Activated CD8-positive, alpha-beta T cell treated with anti-CD3 and anti-CD28 coated beads, Interleukin-2, amount 10 ng/mL, durations not matched to agents 7 days and 5 days (primary cell): ENCODE results near the gene LRRC23. TPM values are rescaled to one million over a fixed set of nuclear protein-coding genes. Genes with fewer than 3 reads are reported as not detected.
"Not testable (repeated sequence)": the region's sequence is repeated elsewhere in the genome, so short reads cannot be mapped to it uniquely, and the experiment has no call there.

Experiments
- ATAC-seq: fragments of 150-1000 bp; cut with Tn5 transposase; one replicate; pipeline ENCODE4 v1.10.0; 2021; ENCODE audit warnings: moderate library complexity
- CTCF ChIA-PET: fragments of 350-600 bp; sonication (Branson Sonifier 250); formaldehyde crosslinking; loops from one replicate; lab custom pipeline; 2021; ENCODE audit warnings: antibody characterized with exemption; lab: Charles Lee
- POLR2A ChIA-PET: fragments of 350-600 bp; sonication (Branson Sonifier 250); formaldehyde crosslinking; loops from one replicate; lab custom pipeline; 2021; ENCODE audit warnings: antibody characterized with exemption; lab: Charles Lee
- DNase-seq: peaks from one replicate; pipeline ENCODE4 v3.0.0-alpha.2; 2020
- H3K27ac Mint-ChIP-seq: one replicate; pipeline ENCODE4 v1.8.0; 2021; ENCODE audit warnings: mild to moderate bottlenecking, mixed read lengths
- H3K27me3 Mint-ChIP-seq: one replicate; pipeline ENCODE4 v1.8.0; 2021; ENCODE audit warnings: low read depth, mixed read lengths
- H3K36me3 Mint-ChIP-seq: one replicate; pipeline ENCODE4 v1.8.0; 2021; ENCODE audit warnings: low read depth, mixed read lengths
- H3K4me1 Mint-ChIP-seq: one replicate; pipeline ENCODE4 v1.8.0; 2021; ENCODE audit warnings: low read depth, mixed read lengths
- H3K4me3 Mint-ChIP-seq: one replicate; pipeline ENCODE4 v1.8.0; 2021; ENCODE audit warnings: mild to moderate bottlenecking, mixed read lengths
- H3K9me3 Mint-ChIP-seq: one replicate; pipeline ENCODE4 v1.8.0; 2022; ENCODE audit warnings: mixed read lengths; ENCODE audit not compliant: insufficient read depth
- total RNA-seq, 2 experiments: library from RNA; stranded (reverse); gene quantifications; one replicate each; pipeline ENCODE4 v1.2.3, GENCODE V29; 2021

Gene LRRC23
- total RNA-seq, 2 experiments from 2014 or later: 6.5 to 8.6 TPM

DNA sequence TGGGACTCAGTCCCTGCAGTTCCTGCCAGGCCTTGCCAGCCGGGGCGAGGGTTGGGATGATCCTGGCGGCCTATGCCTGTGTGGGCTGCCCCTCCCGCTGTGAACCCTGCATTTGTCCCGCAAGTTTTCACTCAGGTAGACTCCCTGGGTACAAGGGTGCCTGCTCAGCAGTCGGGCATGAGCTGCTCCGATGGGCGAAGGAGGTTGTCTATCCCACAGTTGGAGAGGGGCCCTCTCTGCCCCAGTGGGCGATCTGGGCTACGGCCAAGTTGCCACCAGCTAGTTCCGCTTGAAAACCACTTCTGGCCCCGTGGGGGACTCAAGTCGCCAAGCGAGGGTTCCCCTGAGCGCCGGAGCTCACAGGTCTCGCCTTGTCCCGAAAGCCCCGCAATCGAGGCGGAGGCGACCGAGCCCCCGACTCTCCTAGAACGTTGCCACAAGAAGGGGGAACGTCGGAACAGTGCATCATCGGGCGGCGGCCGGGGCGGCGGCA, 37.7 kb upstream of the LRRC23 start:
- Mint-ChIP-seq H3K4me1 (peaks cover 53% of the 10 kb centered on the region), H3K4me3 (peak overlapping the region; percentile 98), H3K36me3 (peaks cover 76% of the 10 kb centered on the region), H3K27ac (peak overlapping the region; percentile 96), H3K27me3 (no peaks in the 10 kb centered on the region), H3K9me3 (no peaks in the 10 kb centered on the region)
- CTCF ChIA-PET: interaction anchor here (1.1 to 4.4 kb wide), 7 partner anchors 14 to 143 kb away, joined by 3 to 31 read pairs (median 12); partner anchors contain the start of genes CDCA3, COPS7A and USP5
- ATAC-seq (peak; percentile 4), DNase-seq (no peak)
- POLR2A ChIA-PET: interaction anchor here (0.5 to 6.8 kb wide), 17 partner anchors 12 to 254 kb away, joined by 3 to 93 read pairs (median 3); partner anchors contain the start of genes C12orf57, CDCA3, PTPN6 and RNU7-1

DNA sequence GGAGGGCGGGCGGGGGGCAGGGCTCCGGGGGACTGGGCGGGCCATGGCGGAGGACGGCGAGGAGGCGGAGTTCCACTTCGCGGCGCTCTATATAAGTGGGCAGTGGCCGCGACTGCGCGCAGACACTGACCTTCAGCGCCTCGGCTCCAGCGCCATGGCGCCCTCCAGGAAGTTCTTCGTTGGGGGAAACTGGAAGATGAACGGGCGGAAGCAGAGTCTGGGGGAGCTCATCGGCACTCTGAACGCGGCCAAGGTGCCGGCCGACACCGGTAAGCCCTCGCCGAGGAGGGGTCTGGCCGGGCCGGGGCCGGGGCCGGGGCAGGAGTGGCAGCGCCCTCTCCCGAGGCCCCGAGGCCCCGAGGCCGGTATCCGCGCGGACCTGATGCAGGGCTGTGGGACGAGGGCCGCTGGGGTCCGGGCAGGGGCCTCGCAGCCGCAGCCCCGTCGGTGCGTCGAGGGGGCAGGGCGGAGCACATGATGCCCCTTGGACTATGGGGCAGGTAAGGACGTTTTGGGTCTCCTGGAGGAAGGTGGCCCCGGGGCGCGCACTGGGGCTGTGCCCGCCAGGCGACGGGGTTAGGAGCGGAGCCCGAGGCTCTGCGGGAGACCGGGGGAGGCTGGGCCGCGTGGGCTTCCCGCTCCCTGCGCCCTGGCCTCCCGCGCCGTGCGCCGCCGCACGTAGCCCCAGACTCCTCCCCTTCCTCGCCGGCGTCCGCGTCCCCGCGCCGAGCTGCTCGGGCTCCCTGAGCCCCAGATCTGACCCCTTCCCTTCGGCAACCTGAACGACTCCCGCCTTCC, 37.0 kb upstream of the LRRC23 start, which contains the start of gene TPI1:
Gene TPI1 (plus strand): TSS at position 119 of the 798 bp plus-strand sequence. CDS start 36 bp downstream, at position 155.
- CTCF ChIA-PET: interaction anchor here (0.6 to 4.4 kb wide), 11 partner anchors 15 to 870 kb away, joined by 3 to 31 read pairs (median 9); partner anchors contain the start of genes CDCA3, COPS7A, PTPN6 and USP5
- peaks cover 77% of the 10 kb centered on the region for H3K36me3 Mint-ChIP-seq

DNA sequence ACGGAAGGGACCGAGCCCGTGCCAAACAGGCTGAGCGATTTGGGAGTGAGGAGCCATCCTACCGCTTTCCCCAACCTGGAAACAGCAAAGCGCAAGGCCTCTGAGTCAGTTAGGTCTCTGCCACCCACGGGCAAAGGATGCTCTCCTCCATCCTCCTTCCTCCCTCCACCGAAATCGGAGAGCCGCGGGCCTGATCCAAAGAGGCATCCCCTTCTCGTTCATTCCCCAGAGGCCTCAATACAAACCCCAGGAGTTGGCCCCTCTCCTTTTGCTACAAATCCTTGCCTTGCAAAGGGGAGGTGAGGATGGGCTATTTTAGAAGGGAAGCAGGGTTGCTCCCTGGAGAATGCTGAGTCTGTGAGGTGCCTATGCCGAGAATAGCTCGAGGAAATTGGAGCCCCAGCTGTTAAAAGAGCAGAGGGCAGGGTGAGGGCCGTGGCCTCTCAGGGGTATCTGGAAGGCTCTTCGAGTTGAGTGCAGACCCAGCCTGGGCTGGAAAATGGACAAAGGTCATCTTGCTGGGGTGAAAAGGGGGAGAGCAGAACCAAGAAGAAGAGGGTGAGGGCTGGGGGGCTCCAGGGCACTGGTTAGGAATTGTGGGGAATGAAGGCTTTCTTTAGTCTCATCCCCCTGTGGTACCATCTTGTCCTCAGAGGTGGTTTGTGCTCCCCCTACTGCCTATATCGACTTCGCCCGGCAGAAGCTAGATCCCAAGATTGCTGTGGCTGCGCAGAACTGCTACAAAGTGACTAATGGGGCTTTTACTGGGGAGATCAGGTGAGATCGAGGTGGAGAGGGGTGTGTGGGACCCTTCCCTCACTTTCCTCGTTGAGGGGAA, 36.2 kb upstream of the LRRC23 start:
- H3K36me3 Mint-ChIP-seq: peaks cover 74% of the 10 kb centered on the region
- H3K9me3 Mint-ChIP-seq: no peaks in the 10 kb centered on the region
- no peaks in the 10 kb centered on the region for H3K27me3 Mint-ChIP-seq
- CTCF ChIA-PET: interaction anchor here (0.7 to 6.1 kb wide), 26 partner anchors 13 to 245 kb away, joined by 3 to 121 read pairs (median 6); partner anchors contain the start of genes CDCA3, COPS7A, LAG3 and LPCAT3
- H3K4me1 Mint-ChIP-seq: peaks cover 58% of the 10 kb centered on the region
- no peak for ATAC-seq
- POLR2A ChIA-PET: interaction anchor here (0.9 to 6.8 kb wide), 14 partner anchors 14 to 124 kb away, joined by 3 to 93 read pairs (median 6); partner anchors contain the start of genes C12orf57, CDCA3, RNU7-1 and USP5
- H3K27ac Mint-ChIP-seq: peak overlapping the region; percentile 94
- H3K4me3 Mint-ChIP-seq: peak overlapping the region; percentile 98
- DNase-seq: no peak

More for the DNA sequence above, 37.0 kb upstream of the LRRC23 start, which contains the start of gene TPI1:
- Mint-ChIP-seq H3K4me3 (peak within 1 kb of the TSS; percentile 98), H3K4me1 (peaks cover 58% of the 10 kb centered on the region), H3K27ac (peak within 1 kb of the TSS; percentile 96), H3K9me3 (no peaks in the 10 kb centered on the region), H3K27me3 (no peaks in the 10 kb centered on the region)
- peak; percentile 85 for DNase-seq
- POLR2A ChIA-PET: interaction anchor here (0.9 to 6.8 kb wide), 17 partner anchors 14 to 255 kb away, joined by 3 to 93 read pairs (median 3); partner anchors contain the start of genes C12orf57, CDCA3, PTPN6 and RNU7-1
- peak; percentile 70 for ATAC-seq

DNA sequence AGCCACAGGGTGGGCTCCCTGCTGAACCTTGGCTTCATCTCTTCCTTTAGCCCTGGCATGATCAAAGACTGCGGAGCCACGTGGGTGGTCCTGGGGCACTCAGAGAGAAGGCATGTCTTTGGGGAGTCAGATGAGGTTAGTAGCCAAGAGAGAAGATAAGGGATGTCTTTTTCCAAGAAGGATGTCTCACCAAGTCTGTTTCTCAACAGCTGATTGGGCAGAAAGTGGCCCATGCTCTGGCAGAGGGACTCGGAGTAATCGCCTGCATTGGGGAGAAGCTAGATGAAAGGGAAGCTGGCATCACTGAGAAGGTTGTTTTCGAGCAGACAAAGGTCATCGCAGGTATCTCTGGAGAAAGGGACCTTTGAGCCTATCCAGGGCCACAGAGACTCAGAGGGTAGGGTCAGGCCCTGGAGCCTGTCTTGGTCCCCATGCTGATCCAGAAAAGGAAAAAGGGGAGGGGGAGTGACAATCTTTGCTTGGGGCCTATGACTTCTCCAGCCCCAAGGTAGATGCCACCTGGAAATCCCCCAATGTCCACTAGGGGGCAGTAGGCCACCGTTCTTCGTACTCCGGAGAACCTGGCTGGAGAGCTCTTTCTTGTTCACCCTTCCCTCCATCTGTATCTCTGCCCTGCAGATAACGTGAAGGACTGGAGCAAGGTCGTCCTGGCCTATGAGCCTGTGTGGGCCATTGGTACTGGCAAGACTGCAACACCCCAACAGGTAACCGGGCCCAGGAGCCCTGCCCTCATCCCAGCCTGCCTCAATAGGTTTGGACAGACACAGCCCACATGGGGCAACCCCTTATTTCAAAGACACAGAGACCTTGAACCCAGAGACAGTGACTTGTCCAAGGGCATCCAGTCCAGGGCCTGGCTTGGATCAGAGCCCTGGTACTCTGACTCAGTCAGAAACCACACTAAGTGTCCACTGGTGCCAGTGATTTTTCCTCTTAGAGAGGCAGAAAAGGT, 35.3 kb upstream of the LRRC23 start:
- DNase-seq (peak; percentile 91), ATAC-seq (peak; percentile 5)
- Mint-ChIP-seq H3K36me3 (peaks cover 71% of the 10 kb centered on the region), H3K9me3 (no peaks in the 10 kb centered on the region), H3K27ac (peak overlapping the region; percentile 94), H3K4me1 (peaks cover 61% of the 10 kb centered on the region), H3K4me3 (peak overlapping the region; percentile 98), H3K27me3 (no peaks in the 10 kb centered on the region)
- ChIA-PET CTCF (interaction anchor here (0.6 to 6.1 kb wide), 41 partner anchors 8 to 530 kb away, joined by 3 to 121 read pairs (median 5); partner anchors contain the start of genes C12orf57, CDCA3, COPS7A and LAG3), POLR2A (interaction anchor here (0.6 to 6.8 kb wide), 15 partner anchors 16 to 96 kb away, joined by 3 to 93 read pairs (median 4); partner anchors contain the start of genes C12orf57, CDCA3, RNU7-1 and USP5)

GRCh38 chr12:6870304-6870703, 34.3 kb upstream of the LRRC23 start:
- ATAC-seq, H3K27me3 Mint-ChIP-seq, H3K9me3 Mint-ChIP-seq, DNase-seq: not testable (repeated sequence)
- Mint-ChIP-seq H3K4me3 (peak overlapping the region; percentile 13), H3K36me3 (peaks cover 66% of the 10 kb centered on the region), H3K27ac (peak overlapping the region; percentile 96), H3K4me1 (peaks cover 67% of the 10 kb centered on the region)
- POLR2A ChIA-PET: interaction anchor here (0.9 to 6.8 kb wide), 5 partner anchors 17 to 55 kb away, joined by 3 to 93 read pairs (median 24); partner anchors contain the start of genes CDCA3 and USP5
- CTCF ChIA-PET: interaction anchor here (1.3 to 6.1 kb wide), 12 partner anchors 15 to 243 kb away, joined by 3 to 121 read pairs (median 8); partner anchors contain the start of genes CDCA3, PTPN6 and USP5

DNA sequence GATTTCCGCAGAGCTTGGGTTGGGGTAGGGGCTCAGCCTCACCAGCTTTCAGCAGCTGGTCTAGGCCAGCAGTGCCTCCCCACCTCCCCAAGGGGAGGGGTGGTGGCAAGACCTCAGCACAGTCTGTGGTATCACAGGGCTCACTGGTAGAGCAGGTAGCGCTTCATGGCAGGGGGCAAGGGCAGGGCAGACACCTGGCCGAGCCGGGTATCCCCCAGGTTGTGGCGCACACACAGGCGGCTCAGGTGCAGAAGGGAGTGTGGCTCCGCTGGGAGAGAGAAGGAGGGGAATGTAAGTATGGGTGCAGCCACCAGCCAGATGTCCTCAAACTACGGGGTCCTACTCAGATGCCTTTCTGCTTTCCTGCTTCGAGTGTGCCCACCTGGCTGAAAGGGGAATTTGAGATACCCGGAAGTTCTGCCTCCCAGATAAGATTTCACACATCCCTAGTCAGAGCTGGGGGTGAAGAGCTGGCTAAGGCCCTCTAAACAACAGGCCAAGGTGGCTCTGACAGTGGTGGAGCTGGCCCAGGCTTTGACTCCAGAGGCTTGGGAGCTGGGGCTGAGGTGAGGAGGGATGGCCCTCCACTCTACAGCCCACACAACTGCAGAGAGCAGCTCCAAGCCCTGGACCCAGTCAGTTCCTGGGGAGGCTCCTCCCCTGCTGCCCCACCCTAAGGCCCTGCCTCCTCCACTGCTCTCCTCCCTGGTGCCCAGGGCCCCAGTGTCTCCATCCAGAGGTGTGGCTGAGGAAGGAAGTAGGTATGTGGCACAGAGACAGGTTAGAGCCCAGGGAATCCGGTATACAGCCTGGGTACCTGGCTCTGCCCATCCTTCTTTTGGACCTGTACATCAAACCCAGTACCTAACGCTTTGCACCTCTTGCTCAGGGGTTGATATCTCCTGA, 33.3 kb upstream of the LRRC23 start:
- peaks cover 65% of the 10 kb centered on the region for H3K4me1 Mint-ChIP-seq
- peak overlapping the region; percentile 96 for H3K27ac Mint-ChIP-seq
- POLR2A ChIA-PET: interaction anchor here (0.9 to 3.6 kb wide), 8 partner anchors 11 to 236 kb away, joined by 3 to 47 read pairs (median 14); partner anchors contain the start of genes C12orf57, CDCA3, RNU7-1 and USP5
- CTCF ChIA-PET: interaction anchor here (0.7 to 6.1 kb wide), 19 partner anchors 11 to 301 kb away, joined by 3 to 121 read pairs (median 14); partner anchors contain the start of genes C12orf57, CDCA3, COPS7A and ENO2
- peak; percentile 15 for ATAC-seq
- DNase-seq: peak; percentile 72
- H3K4me3 Mint-ChIP-seq: peak overlapping the region; percentile 94
- no peaks in the 10 kb centered on the region for H3K9me3 Mint-ChIP-seq
- no peaks in the 10 kb centered on the region for H3K27me3 Mint-ChIP-seq
- peaks cover 63% of the 10 kb centered on the region for H3K36me3 Mint-ChIP-seq

- Mint-ChIP-seq H3K4me3 (peak overlapping the region; percentile 94), H3K9me3 (no peaks in the 10 kb centered on the region), H3K36me3 (peaks cover 66% of the 10 kb centered on the region), H3K27ac (peak overlapping the region; percentile 96), H3K4me1 (peaks cover 59% of the 10 kb centered on the region), H3K27me3 (no peaks in the 10 kb centered on the region)
- ATAC-seq (peak; percentile 32), DNase-seq (peak; percentile 91)
- CTCF ChIA-PET: interaction anchor here (0.7 to 6.1 kb wide), 39 partner anchors 8 to 302 kb away, joined by 3 to 121 read pairs (median 8); partner anchors contain the start of genes C12orf57, C1RL, CDCA3 and COPS7A
- POLR2A ChIA-PET: interaction anchor here (0.6 to 3.6 kb wide), 28 partner anchors 10 to 407 kb away, joined by 3 to 47 read pairs (median 5); partner anchors contain the start of genes C12orf57, CDCA3, COPS7A and MLF2
Observed at GRCh38 chr12:6872073-6873048, 32.3 kb upstream of the LRRC23 start.
